GM18499 (cell line): ENCODE data around the gene RASSF8.

ENCODE experiments used
- ATAC-seq: cut with Tn5 transposase; IDR thresholded peaks from one replicate; pipeline ENCODE4 v1.9.1; 2021; ENCODE audit warnings: moderate number of reproducible peaks; ENCODE audit not compliant: insufficient read depth, unreplicated experiment

Gene RASSF8

GRCh38 chr12:26121323-26122060 lies 163.0 kb downstream of the RASSF8 start:
- no peak for ATAC-seq

GRCh38 chr12:26122061-26122680 lies 163.7 kb downstream of the RASSF8 start:
- no peak for ATAC-seq

GRCh38 chr12:26122681-26123481 lies 164.4 kb downstream of the RASSF8 start:
- ATAC-seq, result no peak

- no peak for ATAC-seq
Observed at GRCh38 chr12:26123482-26123980, 165.0 kb downstream of the RASSF8 start.

GRCh38 chr12:26124446-26125399 lies 166.2 kb downstream of the RASSF8 start, which contains the start of gene BHLHE41:
BHLHE41 (minus strand) TSS chr12:26125037; CDS start chr12:26124779, 258 bp downstream.
- ATAC-seq, result no peak

GRCh38 chr12:26125400-26126339 lies 167.2 kb downstream of the RASSF8 start:
- ATAC-seq, result no peak

GRCh38 chr12:26126340-26127284 lies 168.1 kb downstream of the RASSF8 start:
- ATAC-seq, result no peak

GRCh38 chr12:26127404-26127803 lies 168.9 kb downstream of the RASSF8 start:
- ATAC-seq, result no peak

GRCh38 chr12:26128168-26128567 lies 169.7 kb downstream of the RASSF8 start:
- no peak for ATAC-seq
